RWPE2 (cell line): ENCODE measurements around the gene SPAG16.
"Not testable (repeated sequence)": the region's sequence is repeated elsewhere in the genome, so short reads cannot be mapped to it uniquely, and the experiment has no call there.

Source experiments
- ATAC-seq: fragments of 200-7000 bp; cut with Tn5 transposase; 3 replicates; pipeline ENCODE4 v1.9.1; 2021; ENCODE audit warnings: low read depth
- DNase-seq: peaks from one replicate; pipeline ENCODE4 v3.0.0-alpha.2; 2020; ENCODE audit warnings: low spot score
- H3K27ac ChIP-seq: fragments of 450-650 bp; 2 replicates; pipeline ENCODE4 v1.5.1; 2017; ENCODE audit warnings: mild to moderate bottlenecking; ENCODE audit not compliant: poor library complexity, severe bottlenecking
- H3K27me3 ChIP-seq: fragments of 250-450 bp; sonication (Bioruptor Pico); 2 replicates; pipeline ENCODE4 v1.5.1; 2021; ENCODE audit warnings: mild to moderate bottlenecking, moderate library complexity; ENCODE audit not compliant: insufficient read depth, poor library complexity, severe bottlenecking
- H3K36me3 ChIP-seq: fragments of 250-450 bp; sonication (Bioruptor Pico); 2 replicates; pipeline ENCODE4 v1.5.1; 2020; ENCODE audit warnings: low read depth, mild to moderate bottlenecking, moderate library complexity
- H3K4me1 ChIP-seq: fragments of 250-450 bp; sonication (Bioruptor Pico); 2 replicates; pipeline ENCODE4 v1.5.1; 2021; ENCODE audit warnings: mild to moderate bottlenecking, moderate library complexity; ENCODE audit not compliant: insufficient read depth, poor library complexity, severe bottlenecking
- H3K4me3 ChIP-seq: fragments of 250-450 bp; sonication (Bioruptor Pico); 2 replicates; pipeline ENCODE4 v1.5.1; 2021; ENCODE audit warnings: mild to moderate bottlenecking, moderate library complexity; ENCODE audit not compliant: severe bottlenecking
- H3K9me3 ChIP-seq: fragments of 250-450 bp; sonication (Bioruptor Pico); 2 replicates; pipeline ENCODE4 v1.5.1; 2021; ENCODE audit warnings: mild to moderate bottlenecking, moderate library complexity; ENCODE audit not compliant: severe bottlenecking
- TF ChIP-seq, protein P1 (sequence below): fragments of 450-650 bp; IDR thresholded peaks from one replicate; pipeline ENCODE4 v1.5.1; 2017; ENCODE audit warnings: mild to moderate bottlenecking, moderate library complexity; ENCODE audit not compliant: poor library complexity, severe bottlenecking

SPAG16 gene

DNA sequence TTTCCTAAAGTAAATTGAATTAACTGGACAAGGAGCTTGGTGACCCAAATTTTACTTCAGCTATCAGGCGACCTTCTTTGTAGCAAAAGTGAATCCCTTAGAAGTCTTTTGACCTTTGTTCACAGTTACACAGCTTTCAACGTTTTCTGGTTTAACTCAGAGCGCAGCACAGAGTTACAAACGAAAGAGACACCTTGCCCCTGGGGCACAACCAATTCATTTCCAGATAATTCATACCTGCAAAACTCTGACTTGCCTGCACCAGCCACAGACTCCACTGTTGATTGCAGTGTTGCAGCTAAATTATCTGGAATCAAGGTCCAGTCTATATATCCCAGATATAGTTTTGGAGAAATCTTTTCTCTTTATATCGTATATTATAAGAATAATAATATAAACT is 768.0 kb downstream of the SPAG16 start:
- Histone ChIP-seq H3K9me3 (no peaks in the 10 kb centered on the region), H3K4me3 (no peak overlapping the region), H3K27me3 (no peaks in the 10 kb centered on the region), H3K27ac (no peak overlapping the region), H3K36me3 (no peaks in the 10 kb centered on the region), H3K4me1 (no peaks in the 10 kb centered on the region)
- no peak for ATAC-seq
- TF ChIP-seq, protein P1, sequence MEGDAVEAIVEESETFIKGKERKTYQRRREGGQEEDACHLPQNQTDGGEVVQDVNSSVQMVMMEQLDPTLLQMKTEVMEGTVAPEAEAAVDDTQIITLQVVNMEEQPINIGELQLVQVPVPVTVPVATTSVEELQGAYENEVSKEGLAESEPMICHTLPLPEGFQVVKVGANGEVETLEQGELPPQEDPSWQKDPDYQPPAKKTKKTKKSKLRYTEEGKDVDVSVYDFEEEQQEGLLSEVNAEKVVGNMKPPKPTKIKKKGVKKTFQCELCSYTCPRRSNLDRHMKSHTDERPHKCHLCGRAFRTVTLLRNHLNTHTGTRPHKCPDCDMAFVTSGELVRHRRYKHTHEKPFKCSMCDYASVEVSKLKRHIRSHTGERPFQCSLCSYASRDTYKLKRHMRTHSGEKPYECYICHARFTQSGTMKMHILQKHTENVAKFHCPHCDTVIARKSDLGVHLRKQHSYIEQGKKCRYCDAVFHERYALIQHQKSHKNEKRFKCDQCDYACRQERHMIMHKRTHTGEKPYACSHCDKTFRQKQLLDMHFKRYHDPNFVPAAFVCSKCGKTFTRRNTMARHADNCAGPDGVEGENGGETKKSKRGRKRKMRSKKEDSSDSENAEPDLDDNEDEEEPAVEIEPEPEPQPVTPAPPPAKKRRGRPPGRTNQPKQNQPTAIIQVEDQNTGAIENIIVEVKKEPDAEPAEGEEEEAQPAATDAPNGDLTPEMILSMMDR: no peak
- no peak for DNase-seq

DNA sequence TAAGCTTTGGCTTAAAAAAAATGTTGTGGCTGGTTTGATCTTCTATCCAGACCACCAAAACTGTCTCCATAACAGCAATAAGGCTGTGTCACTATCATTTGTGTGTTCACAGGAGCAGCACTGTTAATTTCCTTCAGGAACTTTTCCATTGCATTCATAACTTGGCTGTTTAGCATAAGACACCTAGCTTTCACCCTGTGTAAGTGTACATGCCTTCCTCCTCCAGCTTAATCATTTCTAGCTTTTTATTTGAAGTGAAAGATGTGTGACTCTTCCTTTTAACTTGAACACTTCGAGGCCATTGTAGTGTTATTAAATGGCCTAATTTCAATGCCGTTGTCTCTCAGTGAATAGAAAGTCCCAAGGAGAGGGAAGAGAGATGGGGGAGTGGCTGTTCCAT is 773.7 kb downstream of the SPAG16 start:
- H3K4me3 ChIP-seq: no peak overlapping the region
- no peaks in the 10 kb centered on the region for H3K9me3 ChIP-seq
- H3K4me1 ChIP-seq: no peaks in the 10 kb centered on the region
- ATAC-seq (no peak), DNase-seq (no peak)
- TF ChIP-seq, protein P1: no peak
- no peaks in the 10 kb centered on the region for H3K36me3 ChIP-seq
- no peaks in the 10 kb centered on the region for H3K27me3 ChIP-seq
- no peak overlapping the region for H3K27ac ChIP-seq

DNA sequence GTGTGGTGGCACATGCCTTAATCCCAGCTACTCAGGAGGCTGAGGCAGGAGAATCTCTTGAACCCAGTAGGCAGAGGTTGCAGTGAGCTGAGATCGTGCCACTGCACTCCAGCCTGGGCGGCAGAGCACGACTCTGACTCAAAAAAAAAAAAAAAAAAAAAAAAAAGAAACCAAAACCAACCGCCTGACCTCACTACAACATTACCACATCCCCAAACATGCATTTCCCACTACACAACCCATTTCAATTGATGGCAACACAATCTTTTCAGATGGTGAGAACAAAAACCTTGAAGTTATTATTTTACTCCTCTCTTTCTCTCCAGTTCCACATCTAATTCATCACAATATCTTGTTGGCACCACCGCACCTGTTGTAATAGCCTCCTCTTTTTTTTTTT is 778.0 kb downstream of the SPAG16 start:
- H3K4me3 ChIP-seq, H3K4me1 ChIP-seq, H3K27ac ChIP-seq, H3K36me3 ChIP-seq, DNase-seq, H3K9me3 ChIP-seq, H3K27me3 ChIP-seq, ATAC-seq: not testable (repeated sequence)

DNA sequence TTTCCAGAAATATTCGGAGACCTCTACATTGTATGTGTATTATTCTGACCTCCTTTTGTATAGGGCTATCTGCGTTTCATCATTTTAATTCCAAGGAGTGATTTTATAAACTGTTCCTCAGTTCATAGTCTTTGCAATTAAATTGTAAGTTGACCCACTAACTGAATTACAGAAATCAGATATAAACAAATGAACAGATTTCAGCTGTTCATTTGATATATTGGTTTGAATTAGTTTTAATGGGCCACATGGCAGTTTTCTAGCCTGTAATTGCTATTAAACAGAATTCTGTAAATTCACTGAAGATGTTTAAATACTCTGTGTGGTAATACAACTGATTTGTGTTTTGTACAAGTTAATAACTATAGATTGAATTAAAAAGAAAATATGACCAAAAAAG is 780.2 kb downstream of the SPAG16 start:
- Histone ChIP-seq H3K27me3 (no peaks in the 10 kb centered on the region), H3K9me3 (no peaks in the 10 kb centered on the region)

DNA sequence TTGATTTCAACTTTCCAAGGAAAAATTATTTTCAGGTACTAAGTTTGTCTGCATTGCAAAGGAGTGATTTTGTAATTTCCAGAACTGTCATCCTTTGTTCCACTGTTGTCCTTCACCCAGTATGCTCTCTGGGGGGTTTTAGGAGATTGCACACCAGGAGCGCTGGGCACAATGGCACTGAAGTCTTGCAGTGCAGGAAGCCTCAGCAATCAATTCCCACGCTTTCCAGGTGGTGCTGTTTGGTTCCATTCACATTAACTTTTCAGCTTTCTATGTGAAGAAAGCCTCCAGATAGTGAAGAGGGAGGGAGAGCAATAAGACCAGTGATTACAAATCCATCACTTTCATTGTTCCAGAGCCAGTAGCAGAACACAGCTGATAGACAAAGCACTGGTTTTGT is 782.6 kb downstream of the SPAG16 start:
- Histone ChIP-seq H3K9me3 (no peaks in the 10 kb centered on the region), H3K27ac (no peak overlapping the region), H3K4me1 (peaks cover 6% of the 10 kb centered on the region), H3K27me3 (no peaks in the 10 kb centered on the region), H3K36me3 (no peaks in the 10 kb centered on the region), H3K4me3 (no peak overlapping the region)
- DNase-seq: no peak
- ATAC-seq: no peak
- TF ChIP-seq, protein P1: no peak

More for the DNA sequence above, 780.2 kb downstream of the SPAG16 start:
- Histone ChIP-seq H3K27ac (no peak overlapping the region), H3K4me3 (no peak overlapping the region), H3K36me3 (no peaks in the 10 kb centered on the region), H3K4me1 (peaks cover 4% of the 10 kb centered on the region)
- ATAC-seq (no peak), DNase-seq (no peak)
- TF ChIP-seq, protein P1: no peak
